Activated CD4-positive, alpha-beta memory T cell treated with anti-CD3 and anti-CD28 coated beads, Interleukin-2, amount 10 ng/mL, durations not matched to agents 7 days and 5 days (primary cell): ENCODE measurements around the gene MUSTN1. TPM values are rescaled to one million over a fixed set of nuclear protein-coding genes. Genes with fewer than 3 reads are reported as not detected.

Experiments
- CTCF ChIA-PET: fragments of 350-600 bp; sonication (Branson Sonifier 250); formaldehyde crosslinking; loops from one replicate; lab custom pipeline; 2021; ENCODE audit warnings: antibody characterized with exemption, inconsistent platforms; lab: Charles Lee
- POLR2A ChIA-PET: fragments of 350-600 bp; sonication (Branson Sonifier 250); formaldehyde crosslinking; loops from one replicate; lab custom pipeline; 2021; ENCODE audit warnings: antibody characterized with exemption; lab: Charles Lee
- DNase-seq: peaks from one replicate; pipeline ENCODE4 v3.0.0-alpha.2; 2020
- H3K27ac Mint-ChIP-seq: one replicate; pipeline ENCODE4 v1.8.0; 2021; ENCODE audit warnings: mild to moderate bottlenecking, mixed read lengths
- H3K27me3 Mint-ChIP-seq: one replicate; pipeline ENCODE4 v1.8.0; 2021; ENCODE audit warnings: mixed read lengths
- H3K36me3 Mint-ChIP-seq: one replicate; pipeline ENCODE4 v1.8.0; 2021; ENCODE audit warnings: low read depth, mixed read lengths
- H3K4me1 Mint-ChIP-seq: one replicate; pipeline ENCODE4 v1.8.0; 2021; ENCODE audit warnings: mixed read lengths
- H3K4me3 Mint-ChIP-seq: one replicate; pipeline ENCODE4 v1.8.0; 2021; ENCODE audit warnings: mild to moderate bottlenecking, mixed read lengths
- H3K9me3 Mint-ChIP-seq: one replicate; pipeline ENCODE4 v1.8.0; 2021; ENCODE audit warnings: mixed read lengths
- total RNA-seq, 2 experiments: library from RNA; stranded (reverse); gene quantifications; one replicate each; pipeline ENCODE4 v1.2.3, GENCODE V29; 2021

MUSTN1 gene
- total RNA-seq, 2 experiments from 2014 or later, result 3.3 to 4.4 TPM

GRCh38 chr3:52792961-52793695, 41.7 kb downstream of the MUSTN1 start:
- CTCF ChIA-PET, result interaction anchor here (0.7 kb wide), 1 partner anchor 28 kb away, joined by 3 read pairs; no protein-coding TSS in a partner anchor
- POLR2A ChIA-PET, result interaction anchor here (2.2 kb wide), 1 partner anchor 22 kb away, joined by 9 read pairs; the partner anchor contains the start of gene NEK4
- no peaks in the 10 kb centered on the region for H3K36me3 Mint-ChIP-seq
- no peaks in the 10 kb centered on the region for H3K9me3 Mint-ChIP-seq
- DNase-seq, result no peak
- no peak overlapping the region for H3K4me3 Mint-ChIP-seq
- no peak overlapping the region for H3K27ac Mint-ChIP-seq
- H3K27me3 Mint-ChIP-seq, result no peaks in the 10 kb centered on the region
- H3K4me1 Mint-ChIP-seq, result no peaks in the 10 kb centered on the region

GRCh38 chr3:52792413-52792812, 42.4 kb downstream of the MUSTN1 start:
- H3K4me1 Mint-ChIP-seq, result no peaks in the 10 kb centered on the region
- no peaks in the 10 kb centered on the region for H3K9me3 Mint-ChIP-seq
- H3K4me3 Mint-ChIP-seq, result no peak overlapping the region
- DNase-seq, result no peak
- H3K27me3 Mint-ChIP-seq, result no peaks in the 10 kb centered on the region
- H3K36me3 Mint-ChIP-seq, result no peaks in the 10 kb centered on the region
- ChIA-PET POLR2A (interaction anchor here (2.2 kb wide), 1 partner anchor 21 kb away, joined by 9 read pairs; the partner anchor contains the start of gene NEK4), CTCF (interaction anchor here (0.5 to 0.7 kb wide), 2 partner anchors 29 to 75 kb away, joined by 3 read pairs; no protein-coding TSS in a partner anchor)
- no peak overlapping the region for H3K27ac Mint-ChIP-seq

- DNase-seq, result no peak
- POLR2A ChIA-PET, result interaction anchor here (1.2 to 2.2 kb wide), 2 partner anchors 9 to 20 kb away, joined by 3 to 9 read pairs; partner anchors contain the start of gene NEK4
- Mint-ChIP-seq H3K9me3 (no peaks in the 10 kb centered on the region), H3K4me1 (no peaks in the 10 kb centered on the region), H3K27me3 (no peaks in the 10 kb centered on the region), H3K27ac (no peak overlapping the region), H3K4me3 (no peak overlapping the region), H3K36me3 (no peaks in the 10 kb centered on the region)
- CTCF ChIA-PET, result no interaction called here
Measured at GRCh38 chr3:52791928-52792327, 42.9 kb downstream of the MUSTN1 start.

GRCh38 chr3:52791366-52791765, 43.5 kb downstream of the MUSTN1 start:
- CTCF ChIA-PET, result no interaction called here
- Mint-ChIP-seq H3K9me3 (no peaks in the 10 kb centered on the region), H3K4me3 (no peak overlapping the region), H3K36me3 (no peaks in the 10 kb centered on the region), H3K27ac (no peak overlapping the region), H3K4me1 (no peaks in the 10 kb centered on the region), H3K27me3 (no peaks in the 10 kb centered on the region)
- no peak for DNase-seq
- POLR2A ChIA-PET, result interaction anchor here (1.2 kb wide), 1 partner anchor 9 kb away, joined by 3 read pairs; no protein-coding TSS in a partner anchor

GRCh38 chr3:52790741-52791140, 44.1 kb downstream of the MUSTN1 start:
- no peak for DNase-seq
- POLR2A ChIA-PET, result interaction anchor here (1.2 kb wide), 1 partner anchor 10 kb away, joined by 3 read pairs; no protein-coding TSS in a partner anchor
- H3K9me3 Mint-ChIP-seq, result no peaks in the 10 kb centered on the region
- no peaks in the 10 kb centered on the region for H3K27me3 Mint-ChIP-seq
- CTCF ChIA-PET, result interaction anchor here (1.5 kb wide), 1 partner anchor 8 kb away, joined by 6 read pairs; no protein-coding TSS in a partner anchor
- no peak overlapping the region for H3K27ac Mint-ChIP-seq
- H3K4me1 Mint-ChIP-seq, result no peaks in the 10 kb centered on the region
- H3K4me3 Mint-ChIP-seq, result no peak overlapping the region
- H3K36me3 Mint-ChIP-seq, result no peaks in the 10 kb centered on the region

GRCh38 chr3:52790337-52790736, 44.5 kb downstream of the MUSTN1 start:
- H3K27me3 Mint-ChIP-seq, result no peaks in the 10 kb centered on the region
- H3K4me1 Mint-ChIP-seq, result no peaks in the 10 kb centered on the region
- H3K4me3 Mint-ChIP-seq, result no peak overlapping the region
- DNase-seq, result no peak
- no peaks in the 10 kb centered on the region for H3K9me3 Mint-ChIP-seq
- H3K36me3 Mint-ChIP-seq, result no peaks in the 10 kb centered on the region
- ChIA-PET POLR2A (no interaction called here), CTCF (interaction anchor here (1.5 kb wide), 1 partner anchor 8 kb away, joined by 6 read pairs; no protein-coding TSS in a partner anchor)
- H3K27ac Mint-ChIP-seq, result no peak overlapping the region

- no peak overlapping the region for H3K4me3 Mint-ChIP-seq
- POLR2A ChIA-PET, result no interaction called here
Measured at GRCh38 chr3:52789746-52790040, 45.1 kb downstream of the MUSTN1 start.

GRCh38 chr3:52788890-52789745, 45.7 kb downstream of the MUSTN1 start:
- CTCF ChIA-PET, result interaction anchor here (1.5 kb wide), 1 partner anchor 10 kb away, joined by 6 read pairs; no protein-coding TSS in a partner anchor
- H3K27ac Mint-ChIP-seq, result no peak overlapping the region

More at GRCh38 chr3:52789746-52790040, 45.1 kb downstream of the MUSTN1 start:
- Mint-ChIP-seq H3K4me1 (no peaks in the 10 kb centered on the region), H3K27ac (no peak overlapping the region), H3K36me3 (no peaks in the 10 kb centered on the region), H3K27me3 (no peaks in the 10 kb centered on the region), H3K9me3 (no peaks in the 10 kb centered on the region)
- CTCF ChIA-PET, result interaction anchor here (1.5 kb wide), 1 partner anchor 9 kb away, joined by 6 read pairs; no protein-coding TSS in a partner anchor
- DNase-seq, result no peak

GRCh38 chr3:52787672-52788625, 46.9 kb downstream of the MUSTN1 start:
- H3K27ac Mint-ChIP-seq, result no peak overlapping the region
- no peak for DNase-seq
- no peaks in the 10 kb centered on the region for H3K9me3 Mint-ChIP-seq
- peaks cover 3% of the 10 kb centered on the region for H3K27me3 Mint-ChIP-seq
- no peaks in the 10 kb centered on the region for H3K36me3 Mint-ChIP-seq
- CTCF ChIA-PET, result no interaction called here
- no peaks in the 10 kb centered on the region for H3K4me1 Mint-ChIP-seq
- POLR2A ChIA-PET, result no interaction called here
- H3K4me3 Mint-ChIP-seq, result no peak overlapping the region

More at GRCh38 chr3:52788890-52789745, 45.7 kb downstream of the MUSTN1 start:
- Mint-ChIP-seq H3K4me3 (no peak overlapping the region), H3K27me3 (no peaks in the 10 kb centered on the region), H3K36me3 (no peaks in the 10 kb centered on the region), H3K4me1 (no peaks in the 10 kb centered on the region), H3K9me3 (no peaks in the 10 kb centered on the region)
- POLR2A ChIA-PET, result no interaction called here
- DNase-seq, result no peak

- H3K27ac Mint-ChIP-seq, result no peak overlapping the region
- DNase-seq, result no peak
- ChIA-PET POLR2A (no interaction called here), CTCF (no interaction called here)
- peaks cover 9% of the 10 kb centered on the region for H3K27me3 Mint-ChIP-seq
- H3K4me1 Mint-ChIP-seq, result no peaks in the 10 kb centered on the region
- H3K36me3 Mint-ChIP-seq, result no peaks in the 10 kb centered on the region
- H3K4me3 Mint-ChIP-seq, result no peak overlapping the region
- no peaks in the 10 kb centered on the region for H3K9me3 Mint-ChIP-seq
Measured at GRCh38 chr3:52787246-52787645, 47.6 kb downstream of the MUSTN1 start.

- no peaks in the 10 kb centered on the region for H3K4me1 Mint-ChIP-seq
- DNase-seq, result no peak
- peaks cover 9% of the 10 kb centered on the region for H3K27me3 Mint-ChIP-seq
- ChIA-PET POLR2A (no interaction called here), CTCF (no interaction called here)
- no peaks in the 10 kb centered on the region for H3K36me3 Mint-ChIP-seq
- H3K9me3 Mint-ChIP-seq, result no peaks in the 10 kb centered on the region
- H3K4me3 Mint-ChIP-seq, result no peak overlapping the region
- no peak overlapping the region for H3K27ac Mint-ChIP-seq
Measured at GRCh38 chr3:52786330-52787215, 48.2 kb downstream of the MUSTN1 start.
